Activated CD8-positive, alpha-beta T cell treated with anti-CD3 and anti-CD28 coated beads for 36 hours (primary cell): ENCODE data around the gene ARID4A. TPM values are rescaled to one million over a fixed set of nuclear protein-coding genes. Genes with fewer than 3 reads are reported as not detected.
"Not testable (repeated sequence)": the region's sequence is repeated elsewhere in the genome, so short reads cannot be mapped to it uniquely, and the experiment has no call there.

Source experiments
- ATAC-seq: fragments of 200-7000 bp; cut with Tn5 transposase; one replicate; pipeline ENCODE4 v1.10.0; 2021; ENCODE audit warnings: mild to moderate bottlenecking, moderate library complexity
- CTCF ChIA-PET: fragments of 350-600 bp; sonication (Branson Sonifier 250); formaldehyde crosslinking; loops from one replicate; lab custom pipeline; 2021; ENCODE audit warnings: antibody characterized with exemption; lab: Charles Lee
- POLR2A ChIA-PET: fragments of 350-600 bp; sonication (Branson Sonifier 250); formaldehyde crosslinking; loops from one replicate; lab custom pipeline; 2021; ENCODE audit warnings: antibody characterized with exemption; lab: Charles Lee
- DNase-seq: peaks from one replicate; pipeline ENCODE4 v3.0.0-alpha.2; 2020
- H3K27ac Mint-ChIP-seq: one replicate; pipeline ENCODE4 v1.8.0; 2021; ENCODE audit warnings: mild to moderate bottlenecking, mixed read lengths
- H3K27me3 Mint-ChIP-seq: one replicate; pipeline ENCODE4 v1.8.0; 2021; ENCODE audit warnings: mixed read lengths
- H3K36me3 Mint-ChIP-seq: one replicate; pipeline ENCODE4 v1.8.0; 2021; ENCODE audit warnings: low read depth, mixed read lengths
- H3K4me1 Mint-ChIP-seq: one replicate; pipeline ENCODE4 v1.8.0; 2021; ENCODE audit warnings: low read depth, mixed read lengths
- H3K4me3 Mint-ChIP-seq: one replicate; pipeline ENCODE4 v1.8.0; 2021; ENCODE audit warnings: mild to moderate bottlenecking, moderate library complexity, mixed read lengths
- H3K9me3 Mint-ChIP-seq: one replicate; pipeline ENCODE4 v1.8.0; 2021; ENCODE audit warnings: mixed read lengths
- intact Hi-C: fragments of 100-400 bp; cut with micrococcal nuclease; formaldehyde crosslinking; loops from one replicate; pipeline ENCODE4 v1.10.0; 2022
- total RNA-seq, 2 experiments: library from RNA; stranded (reverse); gene quantifications; one replicate each; pipeline ENCODE4 v1.2.3, GENCODE V29; 2021
- TF ChIP-seq, protein P1 (sequence below): fragments of 200-600 bp; IDR thresholded peaks from one replicate; pipeline ENCODE4 v1.8.0; 2022; ENCODE audit warnings: antibody characterized with exemption, mild to moderate bottlenecking

ARID4A gene, protein sequence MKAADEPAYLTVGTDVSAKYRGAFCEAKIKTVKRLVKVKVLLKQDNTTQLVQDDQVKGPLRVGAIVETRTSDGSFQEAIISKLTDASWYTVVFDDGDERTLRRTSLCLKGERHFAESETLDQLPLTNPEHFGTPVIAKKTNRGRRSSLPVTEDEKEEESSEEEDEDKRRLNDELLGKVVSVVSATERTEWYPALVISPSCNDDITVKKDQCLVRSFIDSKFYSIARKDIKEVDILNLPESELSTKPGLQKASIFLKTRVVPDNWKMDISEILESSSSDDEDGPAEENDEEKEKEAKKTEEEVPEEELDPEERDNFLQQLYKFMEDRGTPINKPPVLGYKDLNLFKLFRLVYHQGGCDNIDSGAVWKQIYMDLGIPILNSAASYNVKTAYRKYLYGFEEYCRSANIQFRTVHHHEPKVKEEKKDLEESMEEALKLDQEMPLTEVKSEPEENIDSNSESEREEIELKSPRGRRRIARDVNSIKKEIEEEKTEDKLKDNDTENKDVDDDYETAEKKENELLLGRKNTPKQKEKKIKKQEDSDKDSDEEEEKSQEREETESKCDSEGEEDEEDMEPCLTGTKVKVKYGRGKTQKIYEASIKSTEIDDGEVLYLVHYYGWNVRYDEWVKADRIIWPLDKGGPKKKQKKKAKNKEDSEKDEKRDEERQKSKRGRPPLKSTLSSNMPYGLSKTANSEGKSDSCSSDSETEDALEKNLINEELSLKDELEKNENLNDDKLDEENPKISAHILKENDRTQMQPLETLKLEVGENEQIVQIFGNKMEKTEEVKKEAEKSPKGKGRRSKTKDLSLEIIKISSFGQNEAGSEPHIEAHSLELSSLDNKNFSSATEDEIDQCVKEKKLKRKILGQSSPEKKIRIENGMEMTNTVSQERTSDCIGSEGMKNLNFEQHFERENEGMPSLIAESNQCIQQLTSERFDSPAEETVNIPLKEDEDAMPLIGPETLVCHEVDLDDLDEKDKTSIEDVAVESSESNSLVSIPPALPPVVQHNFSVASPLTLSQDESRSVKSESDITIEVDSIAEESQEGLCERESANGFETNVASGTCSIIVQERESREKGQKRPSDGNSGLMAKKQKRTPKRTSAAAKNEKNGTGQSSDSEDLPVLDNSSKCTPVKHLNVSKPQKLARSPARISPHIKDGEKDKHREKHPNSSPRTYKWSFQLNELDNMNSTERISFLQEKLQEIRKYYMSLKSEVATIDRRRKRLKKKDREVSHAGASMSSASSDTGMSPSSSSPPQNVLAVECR
- 10 to 100 TPM; 22.1 to 22.4 TPM for total RNA-seq

DNA sequence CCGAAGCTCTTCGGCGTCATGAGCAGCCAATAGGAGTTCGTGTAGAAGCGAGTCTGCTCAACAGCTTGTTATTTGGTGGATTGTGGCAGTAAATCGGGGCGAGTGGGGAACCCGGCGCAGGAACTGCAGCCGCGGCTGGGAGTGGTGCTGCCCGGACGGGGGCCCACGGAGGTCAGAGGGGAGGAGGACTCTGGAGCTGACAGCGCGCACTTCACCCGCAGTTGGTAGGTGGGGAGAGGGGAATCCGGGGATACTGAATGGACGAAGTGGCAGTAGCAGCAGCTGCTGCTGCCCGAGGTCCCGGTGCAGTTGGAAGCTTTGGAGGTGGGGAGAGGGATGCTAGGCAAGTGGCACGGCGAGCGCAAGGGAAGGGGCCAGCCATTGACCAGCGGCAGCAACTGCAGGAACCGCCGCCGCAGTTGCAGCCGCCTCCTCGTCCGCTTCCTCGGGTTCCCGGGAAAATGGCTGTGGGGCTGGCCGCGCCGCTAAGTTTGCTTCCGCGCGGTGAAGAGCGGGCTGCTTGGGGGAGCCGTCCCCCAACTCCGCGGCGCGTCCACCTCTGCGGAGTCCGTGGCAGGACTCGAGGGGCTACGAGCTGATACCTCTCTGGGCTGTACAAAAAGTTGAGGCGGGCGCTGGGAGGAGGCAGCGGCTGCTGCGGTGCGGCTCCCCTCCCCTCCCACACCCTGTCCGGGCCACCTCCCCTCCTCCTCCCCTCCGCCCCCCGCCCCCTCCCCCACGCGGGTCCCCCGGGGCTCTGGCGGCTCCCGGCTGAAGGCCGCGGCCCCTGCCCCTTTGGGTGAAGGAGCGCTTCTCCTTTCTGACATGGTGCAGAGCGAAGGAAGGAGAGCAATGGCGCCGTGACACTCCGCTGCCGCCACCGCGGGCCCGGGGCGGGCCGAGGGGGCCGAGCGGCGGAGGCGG lies at the start of gene ARID4A:
TSS of gene ARID4A (plus strand) at position 79 of the 924 bp plus-strand sequence. CDS start 1,300 bp downstream, outside the sequence.
- ATAC-seq (no peak), DNase-seq (peak; percentile 91)
- TF ChIP-seq, protein P1, sequence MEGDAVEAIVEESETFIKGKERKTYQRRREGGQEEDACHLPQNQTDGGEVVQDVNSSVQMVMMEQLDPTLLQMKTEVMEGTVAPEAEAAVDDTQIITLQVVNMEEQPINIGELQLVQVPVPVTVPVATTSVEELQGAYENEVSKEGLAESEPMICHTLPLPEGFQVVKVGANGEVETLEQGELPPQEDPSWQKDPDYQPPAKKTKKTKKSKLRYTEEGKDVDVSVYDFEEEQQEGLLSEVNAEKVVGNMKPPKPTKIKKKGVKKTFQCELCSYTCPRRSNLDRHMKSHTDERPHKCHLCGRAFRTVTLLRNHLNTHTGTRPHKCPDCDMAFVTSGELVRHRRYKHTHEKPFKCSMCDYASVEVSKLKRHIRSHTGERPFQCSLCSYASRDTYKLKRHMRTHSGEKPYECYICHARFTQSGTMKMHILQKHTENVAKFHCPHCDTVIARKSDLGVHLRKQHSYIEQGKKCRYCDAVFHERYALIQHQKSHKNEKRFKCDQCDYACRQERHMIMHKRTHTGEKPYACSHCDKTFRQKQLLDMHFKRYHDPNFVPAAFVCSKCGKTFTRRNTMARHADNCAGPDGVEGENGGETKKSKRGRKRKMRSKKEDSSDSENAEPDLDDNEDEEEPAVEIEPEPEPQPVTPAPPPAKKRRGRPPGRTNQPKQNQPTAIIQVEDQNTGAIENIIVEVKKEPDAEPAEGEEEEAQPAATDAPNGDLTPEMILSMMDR = no peak
- Mint-ChIP-seq H3K27me3 (no peaks in the 10 kb centered on the region), H3K4me1 (peaks cover 35% of the 10 kb centered on the region), H3K4me3 (no peak within 1 kb of the TSS), H3K36me3 (peaks cover 41% of the 10 kb centered on the region), H3K27ac (peak within 1 kb of the TSS; percentile 93), H3K9me3 (no peaks in the 10 kb centered on the region)
- CTCF ChIA-PET = interaction anchor here (1.0 to 1.4 kb wide), 8 partner anchors 8 to 99 kb away, joined by 3 to 4 read pairs (median 3); partner anchors contain the start of gene TOMM20L
- POLR2A ChIA-PET = interaction anchor here (0.8 to 3.1 kb wide), 20 partner anchors 9 to 129 kb away, joined by 3 to 22 read pairs (median 5); partner anchors contain the start of genes KIAA0586, PSMA3, TIMM9 and TOMM20L
- intact Hi-C loops = loop anchor here (10.0 kb wide), 1 partner anchor 126 kb away; the partner anchor contains the start of genes KIAA0586 and TIMM9

DNA sequence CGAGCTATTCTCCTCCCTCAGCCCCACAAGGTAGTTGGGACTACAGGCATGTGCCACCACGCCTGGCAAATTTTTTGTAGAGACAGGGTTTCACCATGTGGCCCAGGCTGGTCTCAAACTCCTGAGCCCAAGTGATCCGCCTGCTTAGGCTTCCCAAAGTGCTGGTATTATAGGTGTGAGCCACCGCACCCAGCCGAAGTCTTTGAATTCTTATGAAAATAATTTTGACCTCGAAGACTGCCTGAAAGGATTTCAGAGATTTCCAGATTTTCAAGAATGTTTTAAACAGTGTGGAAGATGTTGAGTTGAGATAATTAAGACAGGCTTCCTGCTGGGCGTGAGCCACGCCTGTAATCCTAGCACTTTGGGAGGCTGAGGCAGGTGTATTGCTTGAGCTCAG lies 48.7 kb upstream of the ARID4A start:
- POLR2A ChIA-PET = interaction anchor here (0.9 to 2.6 kb wide), 2 partner anchors 8 to 9 kb away, joined by 3 to 9 read pairs; no protein-coding TSS in a partner anchor
- peaks cover 35% of the 10 kb centered on the region for H3K4me1 Mint-ChIP-seq
- no peaks in the 10 kb centered on the region for H3K27me3 Mint-ChIP-seq
- intact Hi-C loops = loop anchor here (5.0 kb wide), 1 partner anchor 33 kb away; no protein-coding TSS in a partner anchor
- peak overlapping the region; percentile 20 for H3K27ac Mint-ChIP-seq
- DNase-seq (no peak), ATAC-seq (no peak)
- CTCF ChIA-PET = interaction anchor here (0.8 to 1.5 kb wide), 2 partner anchors 8 to 14 kb away, joined by 3 to 5 read pairs; no protein-coding TSS in a partner anchor
- TF ChIP-seq, protein P1 = no peak
- no peaks in the 10 kb centered on the region for H3K9me3 Mint-ChIP-seq
- peaks cover 50% of the 10 kb centered on the region for H3K36me3 Mint-ChIP-seq
- H3K4me3 Mint-ChIP-seq = no peak overlapping the region

DNA sequence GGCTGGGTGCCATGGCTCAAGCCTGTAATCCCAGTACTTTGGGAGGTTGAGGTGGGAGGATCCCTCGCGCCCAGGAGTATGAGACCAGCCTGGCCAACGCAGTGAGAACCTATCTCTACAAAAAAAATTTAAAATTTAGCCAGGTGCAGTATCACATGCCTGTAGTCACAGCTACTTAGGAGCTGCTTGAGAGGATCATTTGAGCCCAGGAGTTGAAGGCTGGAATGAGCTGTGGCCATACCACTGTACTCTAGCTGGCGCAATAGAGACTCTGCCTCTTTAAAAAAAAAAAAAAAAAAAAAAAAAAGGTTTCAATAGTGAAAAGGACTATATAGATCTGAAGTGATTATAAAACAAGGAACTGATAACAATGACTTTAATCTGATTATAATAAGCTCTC lies 40.2 kb upstream of the ARID4A start:
- H3K4me1 Mint-ChIP-seq = peaks cover 2% of the 10 kb centered on the region
- DNase-seq (no peak), ATAC-seq (no peak)
- no peak overlapping the region for H3K4me3 Mint-ChIP-seq
- H3K36me3 Mint-ChIP-seq = peaks cover 41% of the 10 kb centered on the region
- TF ChIP-seq, protein P1 = no peak
- H3K27me3 Mint-ChIP-seq = no peaks in the 10 kb centered on the region
- ChIA-PET CTCF (interaction anchor here (0.5 to 1.9 kb wide), 4 partner anchors 9 to 12 kb away, joined by 3 to 6 read pairs (median 4); no protein-coding TSS in a partner anchor), POLR2A (interaction anchor here (0.5 to 3.2 kb wide), 7 partner anchors 9 to 1015 kb away, joined by 3 to 9 read pairs (median 7); partner anchors contain the start of genes ACTR10, ARID4A and PSMA3)
- peak overlapping the region; percentile 50 for H3K27ac Mint-ChIP-seq
- intact Hi-C loops = no loop called here
- H3K9me3 Mint-ChIP-seq = no peaks in the 10 kb centered on the region

DNA sequence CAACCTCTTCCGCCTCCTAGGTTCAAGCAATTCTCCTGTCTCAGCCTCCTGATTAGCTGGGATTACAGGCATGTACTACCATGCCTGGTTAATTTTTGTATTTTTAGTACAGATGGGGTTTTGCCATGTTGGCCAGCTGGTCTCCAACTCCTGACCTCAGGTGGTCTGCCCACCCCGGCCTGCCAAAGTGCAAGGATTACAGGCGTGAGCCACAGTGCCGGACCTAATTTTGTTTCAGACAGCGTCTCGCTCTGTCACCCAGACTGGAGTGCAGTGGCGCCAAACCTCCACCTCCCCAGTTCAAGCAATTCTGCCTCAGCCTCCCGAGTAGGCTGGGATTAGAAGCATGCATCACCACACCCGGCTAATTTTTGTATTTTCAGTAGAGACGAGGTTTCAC lies 36.4 kb upstream of the ARID4A start:
- H3K4me1 Mint-ChIP-seq, DNase-seq, H3K9me3 Mint-ChIP-seq, H3K27ac Mint-ChIP-seq, intact Hi-C loops, H3K4me3 Mint-ChIP-seq, H3K27me3 Mint-ChIP-seq, ATAC-seq: not testable (repeated sequence)
- POLR2A ChIA-PET = interaction anchor here (4.7 kb wide), 1 partner anchor 16 kb away, joined by 24 read pairs; the partner anchor contains the start of gene PSMA3
- peaks cover 44% of the 10 kb centered on the region for H3K36me3 Mint-ChIP-seq
- CTCF ChIA-PET = interaction anchor here (0.6 kb wide), 1 partner anchor 133 kb away, joined by 3 read pairs; the partner anchor contains the start of gene TOMM20L
